Prostate gland (tissue), 2 donors: Measurements from ENCODE around the gene GON4L.

Source experiments
- POLR2A ChIP-seq: fragments of 450-650 bp; IDR thresholded peaks from one replicate; pipeline ENCODE4 v1.6.1; 2016; ENCODE audit warnings: antibody characterized with exemption, mild to moderate bottlenecking
- POLR2AphosphoS5 ChIP-seq: sonication (generic); formaldehyde crosslinking; IDR thresholded peaks from one replicate; pipeline ENCODE4 v1.6.1; 2017; ENCODE audit warnings: antibody characterized with exemption
- TF ChIP-seq, protein P1 (sequence below), 4 experiments: fragments of 200-600 bp in 2 of 4; fragments of 450-650 bp in 2 of 4; sonication (generic) in 2 of 4; IDR thresholded peaks; 1 replicate in 3 of 4; 2 replicates in 1 of 4; pipeline ENCODE4 v1.5.1; 2016 to 2019; ENCODE audit warnings: antibody characterized with exemption in 4 of 4, mild to moderate bottlenecking in 2 of 4, moderate library complexity in 2 of 4

DNA sequence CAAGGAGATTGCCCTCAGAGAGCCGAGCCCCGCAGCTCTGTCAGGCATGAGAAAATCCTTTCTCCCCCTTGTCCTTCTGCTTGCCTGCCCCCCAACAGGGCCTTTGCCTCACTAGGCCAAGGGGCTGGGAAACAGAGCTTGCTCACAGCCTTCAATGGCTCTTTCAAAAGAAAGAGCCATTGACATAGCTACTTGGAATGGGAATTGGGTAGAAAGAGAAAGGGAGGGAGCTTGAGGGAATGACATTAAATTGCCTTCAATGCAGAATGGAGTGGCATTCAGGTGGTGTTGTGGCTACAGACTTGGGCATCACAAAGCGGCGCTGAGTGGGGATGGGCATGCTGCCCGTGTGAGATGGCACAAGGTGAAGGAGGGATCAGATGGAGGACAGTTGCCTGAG lies 15.5 kb upstream of the GON4L start:
- TF ChIP-seq, protein P1, sequence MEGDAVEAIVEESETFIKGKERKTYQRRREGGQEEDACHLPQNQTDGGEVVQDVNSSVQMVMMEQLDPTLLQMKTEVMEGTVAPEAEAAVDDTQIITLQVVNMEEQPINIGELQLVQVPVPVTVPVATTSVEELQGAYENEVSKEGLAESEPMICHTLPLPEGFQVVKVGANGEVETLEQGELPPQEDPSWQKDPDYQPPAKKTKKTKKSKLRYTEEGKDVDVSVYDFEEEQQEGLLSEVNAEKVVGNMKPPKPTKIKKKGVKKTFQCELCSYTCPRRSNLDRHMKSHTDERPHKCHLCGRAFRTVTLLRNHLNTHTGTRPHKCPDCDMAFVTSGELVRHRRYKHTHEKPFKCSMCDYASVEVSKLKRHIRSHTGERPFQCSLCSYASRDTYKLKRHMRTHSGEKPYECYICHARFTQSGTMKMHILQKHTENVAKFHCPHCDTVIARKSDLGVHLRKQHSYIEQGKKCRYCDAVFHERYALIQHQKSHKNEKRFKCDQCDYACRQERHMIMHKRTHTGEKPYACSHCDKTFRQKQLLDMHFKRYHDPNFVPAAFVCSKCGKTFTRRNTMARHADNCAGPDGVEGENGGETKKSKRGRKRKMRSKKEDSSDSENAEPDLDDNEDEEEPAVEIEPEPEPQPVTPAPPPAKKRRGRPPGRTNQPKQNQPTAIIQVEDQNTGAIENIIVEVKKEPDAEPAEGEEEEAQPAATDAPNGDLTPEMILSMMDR (IDR thresholded peaks at IDR 0.05): no peak
- TF ChIP-seq POLR2AphosphoS5: no peak
- TF ChIP-seq POLR2A: no peak
